CD8-positive, alpha-beta memory T cell (primary cell): ENCODE results near the gene GOLGA8G. TPM values are rescaled to one million over a fixed set of nuclear protein-coding genes. Genes with fewer than 3 reads are reported as not detected.
"Not testable (repeated sequence)": the region's sequence is repeated elsewhere in the genome, so short reads cannot be mapped to it uniquely, and the experiment has no call there.

Source experiments
- CTCF ChIA-PET: fragments of 350-600 bp; sonication (Branson Sonifier 250); formaldehyde crosslinking; loops from one replicate; lab custom pipeline; 2021; ENCODE audit warnings: antibody characterized with exemption; lab: Charles Lee
- POLR2A ChIA-PET: fragments of 350-600 bp; sonication (Branson Sonifier 250); formaldehyde crosslinking; loops from one replicate; lab custom pipeline; 2021; ENCODE audit warnings: antibody characterized with exemption; lab: Charles Lee
- DNase-seq, 5 donors: peaks; one replicate each; pipeline versions ENCODE4 v3.0.0 to v3.0.0-alpha.2; 2020 to 2022; ENCODE audit warnings: mixed read lengths in 1 of 5
- H3K27ac ChIP-seq: one replicate; pipeline ENCODE4 v1.7.0; 2013; ENCODE audit warnings: low read depth, mild to moderate bottlenecking, low read length, moderate library complexity
- H3K27me3 ChIP-seq: 2 replicates; pipeline ENCODE4 v1.7.0; 2013; ENCODE audit warnings: low read length, mild to moderate bottlenecking; ENCODE audit not compliant: insufficient read depth, poor library complexity, severe bottlenecking
- H3K36me3 ChIP-seq: 2 replicates; pipeline ENCODE4 v1.7.0; 2013; ENCODE audit warnings: mild to moderate bottlenecking, low read length, moderate library complexity; ENCODE audit not compliant: insufficient read depth
- H3K4me1 ChIP-seq: 2 replicates; pipeline ENCODE4 v1.7.0; 2013; ENCODE audit warnings: mild to moderate bottlenecking, low read length, moderate library complexity; ENCODE audit not compliant: insufficient read depth
- H3K4me3 ChIP-seq: 2 replicates; pipeline ENCODE4 v1.7.0; 2013; ENCODE audit warnings: mild to moderate bottlenecking, low read length
- H3K9me3 ChIP-seq: 2 replicates; pipeline ENCODE4 v1.7.0; 2013; ENCODE audit warnings: mild to moderate bottlenecking, low read length
- H3K27ac Mint-ChIP-seq, 8 donors: one replicate each; pipeline ENCODE4 v1.8.0; 2020 to 2021; ENCODE audit warnings: mixed read lengths in 8 of 8, mild to moderate bottlenecking in 6 of 8, inconsistent platforms in 3 of 8, moderate library complexity in 3 of 8
- H3K27me3 Mint-ChIP-seq, 2 donors: one replicate each; pipeline ENCODE4 v1.8.0; 2020 to 2021; ENCODE audit warnings: mixed read lengths in 2 of 2, mild to moderate bottlenecking in 1 of 2, moderate library complexity in 1 of 2
- H3K36me3 Mint-ChIP-seq, 3 donors: one replicate each; pipeline ENCODE4 v1.8.0; 2020 to 2021; ENCODE audit warnings: mixed read lengths in 3 of 3, inconsistent platforms in 1 of 3, mild to moderate bottlenecking in 1 of 3
- H3K4me1 Mint-ChIP-seq, 3 donors: one replicate each; pipeline ENCODE4 v1.8.0; 2020 to 2021; ENCODE audit warnings: mixed read lengths in 3 of 3, inconsistent platforms in 1 of 3, mild to moderate bottlenecking in 1 of 3
- H3K4me3 Mint-ChIP-seq, 7 donors: one replicate each; pipeline ENCODE4 v1.8.0; 2020 to 2021; ENCODE audit warnings: mixed read lengths in 7 of 7, mild to moderate bottlenecking in 6 of 7, moderate library complexity in 4 of 7, inconsistent platforms in 2 of 7
- H3K9me3 Mint-ChIP-seq, 5 donors: one replicate each; pipeline ENCODE4 v1.8.0; 2020 to 2022; ENCODE audit warnings: mixed read lengths in 5 of 5, mild to moderate bottlenecking in 3 of 5, moderate library complexity in 2 of 5, inconsistent platforms in 1 of 5
- polyA plus RNA-seq: library from polyadenylated mRNA; unstranded; fragments of 300-500 nt; fragmentation: Illumina TruSeq; gene quantifications from one replicate; pipeline ENCODE4 v1.2.3, GENCODE V29; 2021
- total RNA-seq, 2 experiments: library from RNA; stranded (reverse); gene quantifications; one replicate each; pipeline ENCODE4 v1.2.3, GENCODE V29; 2021

Gene GOLGA8G
- not detected for total RNA-seq
- not detected for polyA plus RNA-seq

- H3K9me3 Mint-ChIP-seq, H3K36me3 ChIP-seq, H3K4me1 Mint-ChIP-seq, H3K27me3 Mint-ChIP-seq, H3K36me3 Mint-ChIP-seq, H3K27ac ChIP-seq, CTCF ChIA-PET, H3K4me3 Mint-ChIP-seq, H3K27me3 ChIP-seq, H3K4me1 ChIP-seq, POLR2A ChIA-PET, H3K4me3 ChIP-seq, H3K9me3 ChIP-seq, H3K27ac Mint-ChIP-seq: not testable (repeated sequence)
- peak in 1 of 5 donors; percentile 36 for DNase-seq
These were observed at the start of gene GOLGA8G for GRCh38 chr15:28532954-28533353. TSS of gene GOLGA8G (minus strand) at chr15:28532971. CDS start at chr15:28532909, 62 bp downstream.

GRCh38 chr15:28573351-28573750 lies 40.6 kb upstream of the GOLGA8G start:
- H3K4me3 ChIP-seq, H3K36me3 ChIP-seq, H3K4me1 ChIP-seq, POLR2A ChIA-PET, CTCF ChIA-PET, DNase-seq, H3K27ac ChIP-seq, H3K27ac Mint-ChIP-seq, H3K9me3 Mint-ChIP-seq, H3K9me3 ChIP-seq, H3K36me3 Mint-ChIP-seq, H3K4me1 Mint-ChIP-seq, H3K27me3 ChIP-seq, H3K27me3 Mint-ChIP-seq, H3K4me3 Mint-ChIP-seq: not testable (repeated sequence)

GRCh38 chr15:28553268-28553667 lies 20.5 kb upstream of the GOLGA8G start, which contains the start of gene GOLGA6L25:
TSS of gene GOLGA6L25 (plus strand) at chr15:28553568. CDS start at chr15:28553629, 61 bp downstream.
- H3K4me1 ChIP-seq, H3K27ac Mint-ChIP-seq, H3K4me3 ChIP-seq, H3K9me3 Mint-ChIP-seq, H3K4me3 Mint-ChIP-seq, H3K36me3 Mint-ChIP-seq, H3K9me3 ChIP-seq, H3K27me3 ChIP-seq, H3K27me3 Mint-ChIP-seq, H3K36me3 ChIP-seq, H3K4me1 Mint-ChIP-seq, CTCF ChIA-PET, DNase-seq, H3K27ac ChIP-seq, POLR2A ChIA-PET: not testable (repeated sequence)

GRCh38 chr15:28515208-28515607 lies 17.6 kb downstream of the GOLGA8G start:
- DNase-seq, H3K4me1 Mint-ChIP-seq, H3K4me3 Mint-ChIP-seq, H3K27me3 ChIP-seq, CTCF ChIA-PET, H3K9me3 Mint-ChIP-seq, POLR2A ChIA-PET, H3K27me3 Mint-ChIP-seq, H3K4me3 ChIP-seq, H3K36me3 ChIP-seq, H3K27ac Mint-ChIP-seq, H3K9me3 ChIP-seq, H3K4me1 ChIP-seq, H3K27ac ChIP-seq, H3K36me3 Mint-ChIP-seq: not testable (repeated sequence)

GRCh38 chr15:28514128-28514527 lies 18.6 kb downstream of the GOLGA8G start:
- POLR2A ChIA-PET, H3K4me1 ChIP-seq, H3K4me3 Mint-ChIP-seq, H3K4me1 Mint-ChIP-seq, H3K36me3 ChIP-seq, H3K27ac Mint-ChIP-seq, H3K36me3 Mint-ChIP-seq, H3K9me3 ChIP-seq, H3K27ac ChIP-seq, H3K9me3 Mint-ChIP-seq, H3K4me3 ChIP-seq, H3K27me3 ChIP-seq, H3K27me3 Mint-ChIP-seq, CTCF ChIA-PET: not testable (repeated sequence)
- DNase-seq: peak in 1 of 5 donors; percentile 35

- H3K27ac Mint-ChIP-seq, H3K9me3 ChIP-seq, H3K27ac ChIP-seq, H3K4me1 Mint-ChIP-seq, H3K4me3 Mint-ChIP-seq, H3K27me3 ChIP-seq, POLR2A ChIA-PET, H3K4me1 ChIP-seq, H3K36me3 Mint-ChIP-seq, H3K4me3 ChIP-seq, DNase-seq, H3K27me3 Mint-ChIP-seq, H3K9me3 Mint-ChIP-seq, H3K36me3 ChIP-seq, CTCF ChIA-PET: not testable (repeated sequence)
These were observed 24.4 kb downstream of the GOLGA8G start for GRCh38 chr15:28508217-28508889.

- POLR2A ChIA-PET, H3K4me1 ChIP-seq, H3K36me3 Mint-ChIP-seq, H3K27ac Mint-ChIP-seq, H3K4me3 ChIP-seq, H3K27ac ChIP-seq, DNase-seq, H3K36me3 ChIP-seq, H3K4me1 Mint-ChIP-seq, H3K4me3 Mint-ChIP-seq, CTCF ChIA-PET, H3K9me3 ChIP-seq, H3K27me3 Mint-ChIP-seq, H3K27me3 ChIP-seq, H3K9me3 Mint-ChIP-seq: not testable (repeated sequence)
These were observed 51.4 kb downstream of the GOLGA8G start for GRCh38 chr15:28481340-28481739.
